Omental fat pad (tissue), 4 donors: ENCODE results near the gene VSIG10. TPM values are rescaled to one million over a fixed set of nuclear protein-coding genes. Genes with fewer than 3 reads are reported as not detected.
"Not testable (repeated sequence)": the region's sequence is repeated elsewhere in the genome, so short reads cannot be mapped to it uniquely, and the experiment has no call there.

Experiments used
- ATAC-seq: fragments of 150-250 bp; one replicate; pipeline ENCODE4 v1.9.1; 2016; ENCODE audit warnings: mild to moderate bottlenecking, moderate library complexity; ENCODE audit not compliant: low FRiP score
- DNase-seq: peaks from one replicate; pipeline ENCODE4 v3.0.0-alpha.2; 2019; ENCODE audit warnings: low spot score
- total RNA-seq, 4 donors: library from RNA; depleted of rRNA; stranded (reverse); fragments of >200 nt; gene quantifications; one replicate each; pipeline ENCODE4 v1.1.0, GENCODE V29; 2016
- TF ChIP-seq, protein P1 (sequence below), 3 donors: fragments of 450-650 bp; IDR thresholded peaks; one replicate each; pipeline ENCODE4 v1.5.1; 2016 to 2017; ENCODE audit warnings: antibody characterized with exemption in 3 of 3, mild to moderate bottlenecking in 3 of 3, moderate library complexity in 2 of 3

Gene VSIG10
- total RNA-seq, 4 donors from 2014 or later: 16.2 to 73.9 (median 28.0) TPM

GRCh38 chr12:118144499-118144898 is 40.7 kb upstream of the VSIG10 start:
- ATAC-seq (no peak), DNase-seq (no peak)
- TF ChIP-seq, protein P1, sequence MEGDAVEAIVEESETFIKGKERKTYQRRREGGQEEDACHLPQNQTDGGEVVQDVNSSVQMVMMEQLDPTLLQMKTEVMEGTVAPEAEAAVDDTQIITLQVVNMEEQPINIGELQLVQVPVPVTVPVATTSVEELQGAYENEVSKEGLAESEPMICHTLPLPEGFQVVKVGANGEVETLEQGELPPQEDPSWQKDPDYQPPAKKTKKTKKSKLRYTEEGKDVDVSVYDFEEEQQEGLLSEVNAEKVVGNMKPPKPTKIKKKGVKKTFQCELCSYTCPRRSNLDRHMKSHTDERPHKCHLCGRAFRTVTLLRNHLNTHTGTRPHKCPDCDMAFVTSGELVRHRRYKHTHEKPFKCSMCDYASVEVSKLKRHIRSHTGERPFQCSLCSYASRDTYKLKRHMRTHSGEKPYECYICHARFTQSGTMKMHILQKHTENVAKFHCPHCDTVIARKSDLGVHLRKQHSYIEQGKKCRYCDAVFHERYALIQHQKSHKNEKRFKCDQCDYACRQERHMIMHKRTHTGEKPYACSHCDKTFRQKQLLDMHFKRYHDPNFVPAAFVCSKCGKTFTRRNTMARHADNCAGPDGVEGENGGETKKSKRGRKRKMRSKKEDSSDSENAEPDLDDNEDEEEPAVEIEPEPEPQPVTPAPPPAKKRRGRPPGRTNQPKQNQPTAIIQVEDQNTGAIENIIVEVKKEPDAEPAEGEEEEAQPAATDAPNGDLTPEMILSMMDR (IDR thresholded peaks at IDR 0.05): no peak

- TF ChIP-seq, protein P1 (IDR thresholded peaks at IDR 0.05): no peak
- ATAC-seq: no peak
- no peak for DNase-seq
These were observed 37.0 kb upstream of the VSIG10 start for GRCh38 chr12:118140825-118141224.

DNA sequence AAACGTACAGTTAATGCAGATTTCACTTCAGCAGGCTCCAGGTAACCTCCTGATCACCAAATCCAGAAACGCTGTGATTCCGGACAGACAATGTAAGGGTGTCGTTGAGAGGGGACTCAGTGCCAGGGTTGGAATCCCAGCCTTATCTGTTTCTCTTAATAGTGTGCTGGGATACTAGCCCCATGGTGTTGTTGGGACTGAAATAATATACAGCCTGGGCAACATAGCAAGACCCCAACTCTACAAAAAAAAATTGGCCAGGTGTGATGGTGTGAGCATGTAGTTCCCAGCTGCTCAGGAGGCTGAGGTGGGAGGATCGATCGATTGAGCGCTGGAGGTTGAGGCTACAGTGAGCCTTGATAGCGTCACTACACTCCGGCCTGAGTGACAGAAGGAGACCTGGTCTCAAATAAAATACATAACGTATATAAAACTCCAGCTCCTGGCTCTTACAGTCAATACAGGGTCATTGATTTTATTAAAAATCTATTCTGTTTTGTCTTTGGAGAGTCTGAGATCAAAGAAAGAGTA is 33.4 kb upstream of the VSIG10 start:
- TF ChIP-seq, protein P1 (IDR thresholded peaks at IDR 0.05): no peak
- ATAC-seq: no peak
- no peak for DNase-seq

DNA sequence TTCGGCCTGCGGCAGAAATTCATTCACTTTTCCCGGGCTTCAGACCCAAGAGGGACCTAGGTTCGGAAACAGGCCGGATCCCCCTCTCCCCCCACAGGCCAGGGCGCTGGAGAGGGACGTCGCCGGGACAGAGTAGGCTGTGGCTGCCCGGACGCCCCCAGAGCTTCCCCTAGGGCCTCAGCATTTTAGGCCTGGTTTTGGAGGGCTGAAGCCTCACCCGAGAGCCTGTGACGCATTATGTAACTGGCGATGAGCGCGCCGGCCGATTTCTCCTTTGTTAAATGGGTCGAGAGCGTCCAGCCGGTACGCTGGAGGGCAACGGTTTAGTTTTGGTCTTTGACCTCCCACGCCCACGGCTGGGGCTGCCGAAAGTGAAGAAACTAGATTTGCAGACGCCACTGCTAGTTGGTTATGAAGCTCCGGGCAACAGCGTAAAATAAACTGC is 32.8 kb upstream of the VSIG10 start:
- ATAC-seq (peak; percentile 46), DNase-seq (peak; percentile 42)
- TF ChIP-seq, protein P1 (IDR thresholded peaks at IDR 0.05): no peak

GRCh38 chr12:118135788-118136558 is 32.2 kb upstream of the VSIG10 start, which contains the start of gene PEBP1:
PEBP1 (plus strand) TSS chr12:118136124; CDS start chr12:118136210, 86 bp downstream.
- TF ChIP-seq, protein P1 (IDR thresholded peaks at IDR 0.05): no peak
- ATAC-seq (peak; percentile 97), DNase-seq (peak; percentile 85)

- ATAC-seq, DNase-seq: not testable (repeated sequence)
These were observed 25.6 kb upstream of the VSIG10 start for GRCh38 chr12:118129436-118129835.

- DNase-seq (no peak), ATAC-seq (no peak)
- TF ChIP-seq, protein P1 (IDR thresholded peaks at IDR 0.05): no peak
These were observed 24.1 kb upstream of the VSIG10 start for GRCh38 chr12:118127867-118128266.
